HUES48 (cell line): ENCODE results near the gene CARS1.
A peak's percentile ranks its signal among the peaks of the same experiment; 100 is the strongest.

ENCODE experiments used
- H3K27ac ChIP-seq: one replicate; pipeline ENCODE4 v1.7.0; 2013; ENCODE audit warnings: low read depth, low read length, inconsistent platforms
- H3K27me3 ChIP-seq: 2 replicates; pipeline ENCODE4 v1.6.1; 2013; ENCODE audit warnings: mild to moderate bottlenecking, low read length; ENCODE audit not compliant: control insufficient read depth, insufficient read depth
- H3K36me3 ChIP-seq: 2 replicates; pipeline ENCODE4 v1.6.1; 2013; ENCODE audit warnings: low read length; ENCODE audit not compliant: control insufficient read depth, insufficient read depth
- H3K4me1 ChIP-seq: 2 replicates; pipeline ENCODE4 v1.6.1; 2013; ENCODE audit warnings: mild to moderate bottlenecking, low read length; ENCODE audit not compliant: control insufficient read depth, insufficient read depth
- H3K4me3 ChIP-seq: 2 replicates; pipeline ENCODE4 v1.5.1; 2013; ENCODE audit warnings: mild to moderate bottlenecking, low read depth, low read length
- H3K9ac ChIP-seq: 2 replicates; pipeline ENCODE4 v1.6.1; 2013; ENCODE audit warnings: mild to moderate bottlenecking, low read depth, low read length, moderate library complexity
- H3K9me3 ChIP-seq: 2 replicates; pipeline ENCODE4 v1.6.1; 2013; ENCODE audit warnings: low read length; ENCODE audit not compliant: control insufficient read depth, insufficient read depth

CARS1 gene

GRCh38 chr11:3095712-3096361, 38.6 kb upstream of the CARS1 start:
- Histone ChIP-seq H3K4me3 (no peak overlapping the region), H3K4me1 (peaks cover 7% of the 10 kb centered on the region; the same call in 1 of the 2 replicates), H3K9ac (no peak overlapping the region), H3K36me3 (no peaks in the 10 kb centered on the region), H3K9me3 (no peaks in the 10 kb centered on the region), H3K27me3 (no peaks in the 10 kb centered on the region), H3K27ac (peak overlapping the region; percentile 54)

- Histone ChIP-seq H3K4me1 (peaks cover 7% of the 10 kb centered on the region; the same call in 1 of the 2 replicates), H3K27ac (no peak overlapping the region), H3K9ac (no peak overlapping the region), H3K36me3 (no peaks in the 10 kb centered on the region), H3K4me3 (no peak overlapping the region), H3K9me3 (no peaks in the 10 kb centered on the region), H3K27me3 (no peaks in the 10 kb centered on the region)
Observed at GRCh38 chr11:3094223-3094824, 37.1 kb upstream of the CARS1 start.

DNA sequence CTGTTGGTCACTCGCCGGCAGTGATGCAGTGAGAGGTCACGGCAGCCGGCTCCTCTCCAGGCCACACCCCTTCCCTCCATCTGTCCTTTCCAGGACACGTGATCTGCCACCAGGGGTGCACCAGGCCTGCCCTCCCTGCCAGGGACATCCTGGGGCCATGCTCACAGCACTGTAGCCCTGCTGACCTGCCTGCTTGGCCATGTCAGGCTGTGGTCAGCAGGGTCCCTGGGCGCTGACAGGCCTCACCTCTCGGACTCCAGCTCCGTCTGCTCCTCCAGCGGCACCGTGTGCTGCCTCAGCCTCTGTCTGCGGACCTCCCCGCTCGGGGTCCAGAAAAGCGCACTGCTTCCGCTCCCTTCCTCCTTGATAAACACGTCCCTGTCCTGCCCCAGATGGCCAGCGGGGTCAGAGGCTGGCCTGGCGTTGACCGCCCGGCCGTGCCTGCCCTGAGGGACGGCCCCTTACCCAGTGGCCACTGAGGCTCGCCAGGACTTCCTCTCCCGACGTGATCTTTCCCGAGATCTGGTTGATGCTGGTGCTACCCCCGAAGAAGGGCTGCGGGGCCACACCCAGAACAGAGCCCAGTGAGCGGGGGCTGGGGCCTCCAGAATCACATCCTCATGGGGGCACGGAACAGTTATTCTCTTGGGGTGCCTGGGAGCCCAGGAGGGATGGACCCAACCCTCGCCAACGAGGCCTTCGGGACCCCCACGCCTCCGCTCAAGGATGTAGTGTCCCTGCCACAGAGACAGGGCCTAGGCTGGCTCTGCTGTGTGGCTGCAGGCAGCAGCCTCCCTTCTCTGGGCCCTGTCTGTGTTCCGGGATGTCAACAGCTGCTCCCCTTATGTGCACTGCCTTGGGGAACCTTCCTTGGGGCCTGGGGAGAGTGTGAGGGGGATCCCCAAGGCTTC, 36.3 kb upstream of the CARS1 start:
- H3K4me3 ChIP-seq = no peak overlapping the region
- no peaks in the 10 kb centered on the region for H3K36me3 ChIP-seq
- H3K9ac ChIP-seq = no peak overlapping the region
- H3K27ac ChIP-seq = no peak overlapping the region
- H3K9me3 ChIP-seq = no peaks in the 10 kb centered on the region
- peaks cover 7% of the 10 kb centered on the region; the same call in 1 of the 2 replicates for H3K4me1 ChIP-seq
- no peaks in the 10 kb centered on the region for H3K27me3 ChIP-seq

DNA sequence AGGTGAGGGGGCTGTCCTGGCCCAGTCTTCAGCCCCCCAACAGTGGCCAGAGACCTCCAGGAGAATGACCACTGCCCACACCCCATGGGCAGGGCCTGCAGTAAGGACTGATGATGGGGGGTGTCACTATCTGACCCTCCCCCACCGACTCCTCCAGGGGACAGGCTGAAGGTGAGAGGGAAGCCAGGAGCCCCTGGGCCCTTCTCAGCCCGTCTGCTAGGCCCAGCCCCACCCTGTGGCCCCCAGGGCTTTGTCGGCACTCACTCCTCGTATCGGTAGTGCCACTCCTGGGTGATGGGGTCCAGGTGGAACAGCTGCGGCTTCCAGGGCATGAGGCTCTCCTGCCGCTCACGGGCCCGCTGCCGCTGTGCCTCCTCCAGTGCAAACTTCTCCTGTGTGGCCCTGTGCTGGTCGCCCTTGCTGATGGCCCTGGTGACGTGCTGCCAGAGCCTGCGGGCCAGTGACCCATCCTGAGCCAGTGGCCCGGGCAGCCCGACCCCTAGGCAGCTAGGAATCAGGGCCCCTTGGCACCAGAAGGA, 35.4 kb upstream of the CARS1 start:
- Histone ChIP-seq H3K4me3 (no peak overlapping the region), H3K9ac (no peak overlapping the region), H3K4me1 (peaks cover 7% of the 10 kb centered on the region; the same call in 1 of the 2 replicates), H3K36me3 (no peaks in the 10 kb centered on the region), H3K27me3 (no peaks in the 10 kb centered on the region), H3K9me3 (no peaks in the 10 kb centered on the region), H3K27ac (no peak overlapping the region)

DNA sequence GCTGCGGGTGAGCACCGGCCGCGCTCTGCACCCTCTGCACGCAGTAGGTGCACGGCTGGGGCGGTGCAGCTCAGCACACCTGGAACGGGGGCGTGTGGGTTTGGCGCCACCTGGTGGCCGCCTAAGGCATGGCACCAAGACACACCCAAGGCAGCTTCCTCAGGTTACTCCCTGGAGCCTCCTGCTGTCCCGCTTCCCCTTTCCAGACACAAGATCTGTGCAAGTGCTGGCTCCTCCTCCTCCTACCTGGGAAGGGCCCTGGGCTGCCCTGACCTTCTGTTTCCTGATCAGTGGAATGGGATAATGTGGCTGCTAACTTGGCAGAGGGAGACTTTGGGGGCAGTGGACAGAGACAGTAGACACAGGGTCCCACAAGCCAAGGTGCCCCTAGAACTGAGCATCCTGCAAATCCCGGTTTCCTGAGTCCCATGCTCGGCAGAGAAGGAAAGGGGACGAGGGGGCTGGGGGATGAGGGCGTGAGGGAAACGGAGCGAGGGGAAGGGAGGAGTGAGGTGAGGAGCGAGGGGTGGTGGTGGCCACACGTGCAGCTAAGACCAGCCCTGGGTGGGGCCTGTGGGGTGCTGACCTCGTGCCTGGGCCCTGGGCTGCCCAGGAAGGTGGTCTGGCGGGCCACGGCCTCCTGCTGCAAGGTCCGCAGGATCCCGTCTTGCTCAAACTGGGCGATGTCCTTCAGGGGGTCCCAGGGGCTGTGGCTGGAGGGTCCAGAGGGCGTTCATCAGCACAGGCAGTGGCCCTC, 34.8 kb upstream of the CARS1 start:
- Histone ChIP-seq H3K4me3 (no peak overlapping the region), H3K36me3 (no peaks in the 10 kb centered on the region), H3K9me3 (no peaks in the 10 kb centered on the region), H3K9ac (no peak overlapping the region), H3K27ac (no peak overlapping the region), H3K27me3 (no peaks in the 10 kb centered on the region), H3K4me1 (peaks cover 7% of the 10 kb centered on the region; the same call in 1 of the 2 replicates)

GRCh38 chr11:3091081-3091845, 34.0 kb upstream of the CARS1 start:
- Histone ChIP-seq H3K27ac (no peak overlapping the region), H3K36me3 (no peaks in the 10 kb centered on the region), H3K27me3 (no peaks in the 10 kb centered on the region), H3K9ac (no peak overlapping the region), H3K4me3 (no peak overlapping the region), H3K4me1 (peaks cover 7% of the 10 kb centered on the region; the same call in 1 of the 2 replicates), H3K9me3 (no peaks in the 10 kb centered on the region)

GRCh38 chr11:3090096-3090901, 33.1 kb upstream of the CARS1 start:
- Histone ChIP-seq H3K9ac (no peak overlapping the region), H3K4me1 (peaks cover 6% of the 10 kb centered on the region; the same call in 1 of the 2 replicates), H3K36me3 (no peaks in the 10 kb centered on the region), H3K27ac (no peak overlapping the region), H3K9me3 (no peaks in the 10 kb centered on the region), H3K27me3 (no peaks in the 10 kb centered on the region), H3K4me3 (no peak overlapping the region)

GRCh38 chr11:3089236-3090061, 32.2 kb upstream of the CARS1 start:
- H3K4me1 ChIP-seq = peaks cover 4% of the 10 kb centered on the region; the same call in 1 of the 2 replicates
- H3K4me3 ChIP-seq = no peak overlapping the region
- H3K27ac ChIP-seq = no peak overlapping the region
- H3K27me3 ChIP-seq = no peaks in the 10 kb centered on the region
- H3K36me3 ChIP-seq = no peaks in the 10 kb centered on the region
- H3K9ac ChIP-seq = no peak overlapping the region
- no peaks in the 10 kb centered on the region for H3K9me3 ChIP-seq

DNA sequence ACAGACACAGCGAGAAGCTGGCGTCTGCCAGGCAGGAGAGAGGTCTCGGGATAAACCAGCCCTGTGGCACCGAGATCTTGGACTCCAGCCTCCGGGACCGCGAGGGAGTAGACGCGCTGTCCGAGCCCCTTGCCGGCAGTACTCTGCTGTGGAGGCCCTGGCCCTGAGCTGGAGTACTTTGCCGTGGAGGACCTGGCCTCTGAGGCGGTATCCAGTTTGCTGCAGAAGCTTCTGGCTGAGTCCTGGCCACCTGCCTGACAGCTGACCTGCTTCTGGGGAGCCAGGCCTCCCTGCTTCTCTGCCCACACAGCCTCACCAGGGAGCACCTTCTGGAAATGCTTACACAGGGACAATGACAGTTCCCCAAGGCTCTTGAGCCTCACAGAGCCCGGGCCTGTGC, 31.6 kb upstream of the CARS1 start:
- H3K4me1 ChIP-seq = peaks cover 4% of the 10 kb centered on the region; the same call in 1 of the 2 replicates
- H3K27me3 ChIP-seq = no peaks in the 10 kb centered on the region
- H3K36me3 ChIP-seq = no peaks in the 10 kb centered on the region
- H3K4me3 ChIP-seq = no peak overlapping the region
- no peak overlapping the region for H3K9ac ChIP-seq
- H3K27ac ChIP-seq = no peak overlapping the region
- no peaks in the 10 kb centered on the region for H3K9me3 ChIP-seq
